ENCODE results near the gene ING5. TPM values are rescaled to one million over a fixed set of nuclear protein-coding genes. Genes with fewer than 3 reads are reported as not detected.
A peak's percentile ranks its signal among the peaks of the same experiment; 100 is the strongest.

The ING5 gene
- total RNA-seq, 4 donors from 2014 or later: 24.2 to 33.0 (median 26.4) TPM

DNA sequence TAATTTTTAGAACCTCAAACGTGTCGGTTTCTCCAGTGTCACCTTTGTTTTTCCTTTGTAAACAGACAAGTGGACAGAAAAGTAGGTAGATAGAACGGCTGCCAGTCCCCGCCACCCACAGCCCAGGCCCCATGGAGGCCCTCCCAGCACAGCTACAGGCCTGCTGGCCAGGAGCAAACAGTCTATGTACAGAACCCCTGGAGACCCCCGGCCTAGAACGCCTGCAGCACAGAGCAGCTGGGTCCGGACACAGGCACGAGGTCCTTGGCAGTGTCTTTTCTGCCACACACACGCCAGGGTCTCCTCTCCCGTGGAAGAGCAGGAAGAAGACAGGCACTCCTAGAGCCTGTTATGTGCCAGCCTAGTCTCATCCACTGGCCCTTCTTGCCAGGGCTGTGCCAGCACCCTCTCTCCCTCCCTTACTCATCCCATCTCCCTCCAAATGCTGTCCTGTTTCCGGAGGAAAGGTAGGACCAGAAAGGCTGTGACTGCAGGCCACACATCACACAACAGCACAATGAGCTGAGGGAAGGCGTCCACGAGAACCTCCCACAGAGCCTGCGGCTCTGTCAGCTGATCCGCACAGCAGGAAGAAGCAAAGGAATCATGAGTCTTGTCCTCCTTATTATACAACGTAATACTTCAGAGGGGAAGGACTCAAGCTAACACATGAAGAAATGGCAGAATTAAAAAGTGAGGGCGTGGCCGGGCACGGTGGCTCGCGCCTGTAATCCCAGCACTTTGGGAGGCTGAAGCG lies 22.9 kb upstream of the ING5 start:
- no peak for DNase-seq (ENCODE audit: low spot score)
- TF ChIP-seq, protein P1, sequence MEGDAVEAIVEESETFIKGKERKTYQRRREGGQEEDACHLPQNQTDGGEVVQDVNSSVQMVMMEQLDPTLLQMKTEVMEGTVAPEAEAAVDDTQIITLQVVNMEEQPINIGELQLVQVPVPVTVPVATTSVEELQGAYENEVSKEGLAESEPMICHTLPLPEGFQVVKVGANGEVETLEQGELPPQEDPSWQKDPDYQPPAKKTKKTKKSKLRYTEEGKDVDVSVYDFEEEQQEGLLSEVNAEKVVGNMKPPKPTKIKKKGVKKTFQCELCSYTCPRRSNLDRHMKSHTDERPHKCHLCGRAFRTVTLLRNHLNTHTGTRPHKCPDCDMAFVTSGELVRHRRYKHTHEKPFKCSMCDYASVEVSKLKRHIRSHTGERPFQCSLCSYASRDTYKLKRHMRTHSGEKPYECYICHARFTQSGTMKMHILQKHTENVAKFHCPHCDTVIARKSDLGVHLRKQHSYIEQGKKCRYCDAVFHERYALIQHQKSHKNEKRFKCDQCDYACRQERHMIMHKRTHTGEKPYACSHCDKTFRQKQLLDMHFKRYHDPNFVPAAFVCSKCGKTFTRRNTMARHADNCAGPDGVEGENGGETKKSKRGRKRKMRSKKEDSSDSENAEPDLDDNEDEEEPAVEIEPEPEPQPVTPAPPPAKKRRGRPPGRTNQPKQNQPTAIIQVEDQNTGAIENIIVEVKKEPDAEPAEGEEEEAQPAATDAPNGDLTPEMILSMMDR (IDR thresholded peaks at IDR 0.05): no peak
- no peak for ATAC-seq (ENCODE audit: low FRiP score)

DNA sequence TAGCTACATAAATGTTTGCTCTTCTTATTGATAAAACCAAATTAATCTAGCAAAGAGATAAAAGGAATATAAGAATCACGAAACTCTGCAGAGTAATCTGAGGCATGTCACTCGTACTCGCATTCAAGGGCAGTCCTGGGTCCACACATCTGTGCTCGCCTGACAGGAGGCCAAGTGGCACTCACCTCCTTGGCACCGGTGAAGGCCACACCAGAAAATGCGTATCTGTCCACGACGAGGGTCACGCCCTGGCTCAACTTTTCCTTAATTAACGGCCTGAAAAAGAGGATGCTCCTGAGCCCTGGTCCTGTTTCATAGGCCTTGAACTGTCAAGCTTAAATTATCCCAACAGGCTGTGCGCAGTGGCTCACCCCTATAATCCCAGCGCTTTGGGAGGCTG lies 21.8 kb upstream of the ING5 start:
- DNase-seq (ENCODE audit: low spot score) (no peak), ATAC-seq (ENCODE audit: low FRiP score) (no peak)
- TF ChIP-seq, protein P1 (IDR thresholded peaks at IDR 0.05): no peak

DNA sequence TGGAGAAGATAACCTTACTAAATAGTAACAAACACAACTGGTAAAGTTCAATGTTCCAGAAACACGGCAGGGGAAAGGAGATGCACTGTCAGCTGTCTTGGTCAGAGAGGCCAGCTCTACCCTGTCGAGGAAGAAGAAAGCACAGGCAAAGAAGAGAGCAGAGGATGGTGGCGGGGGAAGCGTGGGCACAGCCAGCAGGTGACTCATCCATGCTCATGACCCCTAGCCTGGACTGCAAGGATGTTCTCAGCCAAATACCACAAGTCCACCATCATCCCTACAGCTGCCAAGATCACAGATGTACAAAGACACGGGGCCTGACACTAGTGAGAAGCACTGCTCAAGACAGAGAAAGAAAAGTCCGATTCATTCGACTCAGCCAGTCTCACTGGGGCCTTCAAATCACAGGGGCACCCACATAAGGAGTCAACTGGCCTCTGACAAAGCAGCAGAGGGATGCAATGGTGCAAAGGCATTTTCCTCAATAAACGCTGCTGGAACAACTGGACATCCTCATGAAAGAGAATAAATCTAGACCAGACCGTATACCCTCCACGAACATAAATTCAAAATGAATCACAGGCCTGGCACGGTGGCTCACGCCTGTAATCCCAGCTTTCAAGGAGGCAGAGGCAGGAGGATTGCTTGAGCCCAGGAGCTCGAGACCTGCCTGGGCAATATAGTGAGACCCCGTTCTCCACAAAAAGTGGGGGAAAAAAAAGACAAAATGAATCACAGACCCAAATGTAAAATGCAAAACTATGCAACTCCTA lies 20.8 kb upstream of the ING5 start:
- DNase-seq (ENCODE audit: low spot score): no peak
- TF ChIP-seq, protein P1 (IDR thresholded peaks at IDR 0.05): no peak
- ATAC-seq (ENCODE audit: low FRiP score): peak; percentile 83

DNA sequence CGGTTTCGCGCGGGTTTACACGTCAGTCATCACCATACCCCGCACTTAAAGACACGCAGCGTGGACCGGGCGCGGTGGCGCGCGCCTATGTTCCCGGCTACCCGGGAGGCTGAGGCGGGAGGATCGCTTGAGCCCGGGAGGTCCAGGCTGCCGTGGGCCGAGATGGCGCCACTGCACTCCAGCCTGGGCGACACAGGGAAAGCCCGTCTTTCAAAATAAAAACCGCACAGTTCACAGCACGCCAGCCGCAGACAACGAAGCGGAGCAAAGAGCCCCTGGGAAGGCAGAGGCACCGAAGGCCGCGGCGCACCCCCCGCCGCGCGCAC lies 15.6 kb upstream of the ING5 start:
- no peak for ATAC-seq (ENCODE audit: low FRiP score)
- DNase-seq (ENCODE audit: low spot score): no peak
- TF ChIP-seq, protein P1 (IDR thresholded peaks at IDR 0.05): no peak

DNA sequence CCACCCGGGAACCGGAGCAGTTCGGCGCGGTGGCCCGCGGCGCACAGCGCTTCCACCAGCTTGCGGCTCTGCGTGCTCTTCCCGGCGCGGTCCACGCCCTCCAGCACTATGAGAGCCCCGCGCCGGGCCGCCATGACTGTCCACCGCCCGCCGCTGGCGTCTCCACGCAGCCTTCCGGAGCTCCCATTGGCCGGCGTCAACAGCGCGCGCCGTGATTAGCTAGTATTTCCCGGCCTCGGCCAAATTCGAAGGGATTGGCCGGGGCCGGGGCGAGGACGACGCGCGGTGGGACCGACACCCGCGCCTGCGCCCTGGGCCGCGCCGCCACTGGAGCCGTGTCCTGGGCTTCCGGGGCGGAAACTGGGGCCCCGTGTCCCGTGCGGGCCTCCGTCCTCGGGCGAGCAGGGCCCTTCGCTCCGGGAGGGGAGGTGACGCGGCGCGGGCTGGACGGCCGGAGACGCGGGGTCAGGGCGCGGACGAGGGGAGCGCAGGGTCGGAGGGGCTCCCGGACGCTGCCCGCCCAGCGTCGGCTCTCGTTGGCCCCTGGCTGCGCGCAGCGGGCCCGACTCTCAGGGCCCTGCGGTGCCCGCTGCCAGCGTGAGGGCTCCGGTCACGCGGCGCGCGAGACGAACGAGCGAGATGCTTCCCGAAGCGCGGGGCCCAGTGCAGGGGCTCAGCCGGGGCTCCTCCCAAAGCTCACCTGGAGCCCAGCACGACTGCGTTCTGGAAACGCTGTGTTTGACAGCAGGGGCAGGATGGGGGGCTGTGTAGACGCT lies 15.0 kb upstream of the ING5 start, which contains the start of gene DTYMK:
DTYMK (minus strand) TSS at position 166 of the 776 bp plus-strand sequence; CDS start at position 134, 32 bp downstream.
- DNase-seq (ENCODE audit: low spot score) (peak; percentile 85), ATAC-seq (ENCODE audit: low FRiP score) (peak; percentile 99)
- TF ChIP-seq, protein P1 (IDR thresholded peaks at IDR 0.05): no peak

DNA sequence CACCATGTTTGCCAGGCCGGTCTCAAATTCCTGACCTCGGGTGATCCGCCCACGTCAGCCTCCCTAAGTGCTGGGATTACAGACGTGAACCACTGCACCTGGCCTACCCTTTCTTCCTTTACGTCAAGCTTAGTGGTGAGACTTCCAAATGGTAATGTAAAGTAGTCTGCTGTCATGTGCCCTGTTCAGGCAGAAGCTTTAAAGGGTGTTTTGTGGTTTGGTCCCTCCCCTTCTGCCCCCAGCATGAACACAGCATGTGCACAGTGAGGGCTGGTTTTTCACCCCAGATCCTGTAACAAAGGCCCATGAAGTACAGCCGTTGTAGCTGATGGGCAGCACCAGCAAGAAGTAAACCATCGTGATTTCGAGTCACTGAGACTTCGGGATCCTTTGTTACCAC lies 12.5 kb upstream of the ING5 start:
- ATAC-seq (ENCODE audit: low FRiP score) (no peak), DNase-seq (ENCODE audit: low spot score) (no peak)
- TF ChIP-seq, protein P1 (IDR thresholded peaks at IDR 0.05): no peak
